ENCODE measurements around the gene KPNB1.
"Not testable (repeated sequence)": the region's sequence is repeated elsewhere in the genome, so short reads cannot be mapped to it uniquely, and the experiment has no call there.

Gene KPNB1

GRCh38 chr17:47676199-47676472, 26.4 kb downstream of the KPNB1 start:
- H3K4me3 ChIP-seq (ENCODE audit: low read depth, low read length), result no peak overlapping the region
- TF ChIP-seq CTCF (IDR thresholded peaks at IDR 0.05; ENCODE audit: borderline replicate concordance, insufficient read depth, low read depth, low read length), result no peak

- no peak for TF ChIP-seq CTCF (IDR thresholded peaks at IDR 0.05; ENCODE audit: borderline replicate concordance, insufficient read depth, low read depth, low read length)
- no peak overlapping the region for H3K4me3 ChIP-seq (ENCODE audit: low read depth, low read length)
These were observed 26.9 kb downstream of the KPNB1 start for GRCh38 chr17:47676510-47677165.

GRCh38 chr17:47678196-47678595, 28.5 kb downstream of the KPNB1 start:
- no peak for TF ChIP-seq CTCF (IDR thresholded peaks at IDR 0.05; ENCODE audit: borderline replicate concordance, insufficient read depth, low read depth, low read length)
- H3K4me3 ChIP-seq (ENCODE audit: low read depth, low read length), result no peak overlapping the region

- no peak overlapping the region for H3K4me3 ChIP-seq (ENCODE audit: low read depth, low read length)
- no peak for TF ChIP-seq CTCF (IDR thresholded peaks at IDR 0.05; ENCODE audit: borderline replicate concordance, insufficient read depth, low read depth, low read length)
These were observed 32.4 kb downstream of the KPNB1 start for GRCh38 chr17:47682138-47682537.

- not testable (repeated sequence) for H3K4me3 ChIP-seq (ENCODE audit: low read depth, low read length)
These were observed 33.0 kb downstream of the KPNB1 start for GRCh38 chr17:47682727-47683126.

- TF ChIP-seq CTCF (IDR thresholded peaks at IDR 0.05; ENCODE audit: borderline replicate concordance, insufficient read depth, low read depth, low read length), result no peak
- H3K4me3 ChIP-seq (ENCODE audit: low read depth, low read length), result no peak overlapping the region
These were observed 34.3 kb downstream of the KPNB1 start for GRCh38 chr17:47684025-47684424.

GRCh38 chr17:47684535-47685193, 34.9 kb downstream of the KPNB1 start:
- no peak for TF ChIP-seq CTCF (IDR thresholded peaks at IDR 0.05; ENCODE audit: borderline replicate concordance, insufficient read depth, low read depth, low read length)
- H3K4me3 ChIP-seq (ENCODE audit: low read depth, low read length), result no peak overlapping the region
